Liver (tissue), 3 donors: ENCODE measurements around the gene AMIGO1.

ENCODE experiments used
- EGR1 ChIP-seq, 2 donors: IDR thresholded peaks; 2 replicates each; pipeline ENCODE4 v1.6.1; 2016 to 2018; ENCODE audit warnings: antibody characterized with exemption in 2 of 2, low read depth in 2 of 2
- FOXA1 ChIP-seq: IDR thresholded peaks from 2 replicates; pipeline ENCODE4 v1.6.1; 2016; ENCODE audit warnings: antibody characterized with exemption
- GABPA ChIP-seq, 2 donors: IDR thresholded peaks in 1 of 2; conservative IDR thresholded peaks in 1 of 2; 2 replicates each; pipeline ENCODE4 v1.6.1; 2016; ENCODE audit warnings: antibody characterized with exemption in 2 of 2, mild to moderate bottlenecking in 1 of 2, moderate library complexity in 1 of 2
- JUND ChIP-seq, 2 donors: IDR thresholded peaks; 2 replicates each; pipeline ENCODE4 v1.6.1; 2016; ENCODE audit warnings: antibody characterized with exemption in 2 of 2
- NR2F2 ChIP-seq: IDR thresholded peaks from 2 replicates; pipeline ENCODE4 v1.6.1; 2016; ENCODE audit warnings: antibody characterized with exemption
- RAD21 ChIP-seq, 2 donors: IDR thresholded peaks; 2 replicates each; pipeline ENCODE4 v1.6.1; 2016; ENCODE audit warnings: antibody characterized with exemption in 2 of 2, mild to moderate bottlenecking in 2 of 2
- RXRA ChIP-seq, 2 donors: IDR thresholded peaks; 2 replicates each; pipeline ENCODE4 v1.6.1; 2017 to 2018; ENCODE audit warnings: antibody characterized with exemption in 2 of 2, mild to moderate bottlenecking in 1 of 2
- TAF1 ChIP-seq: conservative IDR thresholded peaks from 2 replicates; pipeline ENCODE4 v1.6.1; 2016; ENCODE audit warnings: antibody characterized with exemption, mild to moderate bottlenecking
- YY1 ChIP-seq: IDR thresholded peaks from 2 replicates; pipeline ENCODE4 v1.6.1; 2016; ENCODE audit warnings: antibody characterized with exemption, mild to moderate bottlenecking
- TF ChIP-seq, protein P1 (sequence below): fragments of 150-350 bp; IDR thresholded peaks from 2 replicates; pipeline ENCODE4 v1.5.1; 2017; ENCODE audit warnings: improper control_type of control experiment, low read depth, low read length; ENCODE audit not compliant: missing input control
- TF ChIP-seq, protein P2 (sequence below): IDR thresholded peaks from 2 replicates; pipeline ENCODE4 v1.6.1; 2016; ENCODE audit warnings: antibody characterized with exemption
- TF ChIP-seq, protein P3 (sequence below): IDR thresholded peaks from 2 replicates; pipeline ENCODE4 v1.6.1; 2016; ENCODE audit warnings: antibody characterized with exemption, mild to moderate bottlenecking
- TF ChIP-seq, protein P4 (sequence below): IDR thresholded peaks from 2 replicates; pipeline ENCODE4 v1.6.1; 2016; ENCODE audit warnings: antibody characterized with exemption
- donor health status: healthy.
- donor health status: healthy.

DNA sequence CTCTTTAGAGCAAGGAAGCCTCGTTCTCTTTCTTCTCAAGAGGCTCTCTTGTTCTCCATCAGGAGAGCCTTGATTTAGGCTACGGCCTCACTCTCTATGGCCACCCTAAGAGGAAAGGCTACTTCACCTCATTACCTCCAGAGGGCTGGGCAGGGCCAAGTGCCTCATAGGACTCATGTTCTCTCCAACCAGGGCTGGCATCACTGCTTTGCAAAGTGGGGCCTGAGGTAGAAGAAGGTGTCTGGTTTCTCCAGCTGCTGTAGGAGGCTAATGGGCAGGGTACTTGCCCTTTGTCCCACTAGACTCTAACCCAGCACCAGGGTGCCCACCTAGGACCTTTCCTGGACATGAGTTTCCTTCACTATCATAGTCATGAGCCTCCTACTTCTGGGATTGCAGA, 27.9 kb downstream of the AMIGO1 start:
- TF ChIP-seq, protein P1, sequence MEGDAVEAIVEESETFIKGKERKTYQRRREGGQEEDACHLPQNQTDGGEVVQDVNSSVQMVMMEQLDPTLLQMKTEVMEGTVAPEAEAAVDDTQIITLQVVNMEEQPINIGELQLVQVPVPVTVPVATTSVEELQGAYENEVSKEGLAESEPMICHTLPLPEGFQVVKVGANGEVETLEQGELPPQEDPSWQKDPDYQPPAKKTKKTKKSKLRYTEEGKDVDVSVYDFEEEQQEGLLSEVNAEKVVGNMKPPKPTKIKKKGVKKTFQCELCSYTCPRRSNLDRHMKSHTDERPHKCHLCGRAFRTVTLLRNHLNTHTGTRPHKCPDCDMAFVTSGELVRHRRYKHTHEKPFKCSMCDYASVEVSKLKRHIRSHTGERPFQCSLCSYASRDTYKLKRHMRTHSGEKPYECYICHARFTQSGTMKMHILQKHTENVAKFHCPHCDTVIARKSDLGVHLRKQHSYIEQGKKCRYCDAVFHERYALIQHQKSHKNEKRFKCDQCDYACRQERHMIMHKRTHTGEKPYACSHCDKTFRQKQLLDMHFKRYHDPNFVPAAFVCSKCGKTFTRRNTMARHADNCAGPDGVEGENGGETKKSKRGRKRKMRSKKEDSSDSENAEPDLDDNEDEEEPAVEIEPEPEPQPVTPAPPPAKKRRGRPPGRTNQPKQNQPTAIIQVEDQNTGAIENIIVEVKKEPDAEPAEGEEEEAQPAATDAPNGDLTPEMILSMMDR = no peak
- TF ChIP-seq, protein P2, sequence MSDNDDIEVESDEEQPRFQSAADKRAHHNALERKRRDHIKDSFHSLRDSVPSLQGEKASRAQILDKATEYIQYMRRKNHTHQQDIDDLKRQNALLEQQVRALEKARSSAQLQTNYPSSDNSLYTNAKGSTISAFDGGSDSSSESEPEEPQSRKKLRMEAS = no peak
- TF ChIP-seq JUND (IDR thresholded peaks at IDR 0.05) (no peak), GABPA (IDR thresholded peaks at IDR 0.05 in 1 of 2, conservative IDR thresholded peaks at IDR 0.05 in 1 of 2) (no peak), YY1 (no peak), NR2F2 (no peak), TAF1 (no peak), RXRA (IDR thresholded peaks at IDR 0.05) (no peak), EGR1 (IDR thresholded peaks at IDR 0.05; ENCODE audit: low read depth in 2 of 2) (no peak), RAD21 (IDR thresholded peaks at IDR 0.05) (no peak), FOXA1 (no peak)
- TF ChIP-seq, protein P3, sequence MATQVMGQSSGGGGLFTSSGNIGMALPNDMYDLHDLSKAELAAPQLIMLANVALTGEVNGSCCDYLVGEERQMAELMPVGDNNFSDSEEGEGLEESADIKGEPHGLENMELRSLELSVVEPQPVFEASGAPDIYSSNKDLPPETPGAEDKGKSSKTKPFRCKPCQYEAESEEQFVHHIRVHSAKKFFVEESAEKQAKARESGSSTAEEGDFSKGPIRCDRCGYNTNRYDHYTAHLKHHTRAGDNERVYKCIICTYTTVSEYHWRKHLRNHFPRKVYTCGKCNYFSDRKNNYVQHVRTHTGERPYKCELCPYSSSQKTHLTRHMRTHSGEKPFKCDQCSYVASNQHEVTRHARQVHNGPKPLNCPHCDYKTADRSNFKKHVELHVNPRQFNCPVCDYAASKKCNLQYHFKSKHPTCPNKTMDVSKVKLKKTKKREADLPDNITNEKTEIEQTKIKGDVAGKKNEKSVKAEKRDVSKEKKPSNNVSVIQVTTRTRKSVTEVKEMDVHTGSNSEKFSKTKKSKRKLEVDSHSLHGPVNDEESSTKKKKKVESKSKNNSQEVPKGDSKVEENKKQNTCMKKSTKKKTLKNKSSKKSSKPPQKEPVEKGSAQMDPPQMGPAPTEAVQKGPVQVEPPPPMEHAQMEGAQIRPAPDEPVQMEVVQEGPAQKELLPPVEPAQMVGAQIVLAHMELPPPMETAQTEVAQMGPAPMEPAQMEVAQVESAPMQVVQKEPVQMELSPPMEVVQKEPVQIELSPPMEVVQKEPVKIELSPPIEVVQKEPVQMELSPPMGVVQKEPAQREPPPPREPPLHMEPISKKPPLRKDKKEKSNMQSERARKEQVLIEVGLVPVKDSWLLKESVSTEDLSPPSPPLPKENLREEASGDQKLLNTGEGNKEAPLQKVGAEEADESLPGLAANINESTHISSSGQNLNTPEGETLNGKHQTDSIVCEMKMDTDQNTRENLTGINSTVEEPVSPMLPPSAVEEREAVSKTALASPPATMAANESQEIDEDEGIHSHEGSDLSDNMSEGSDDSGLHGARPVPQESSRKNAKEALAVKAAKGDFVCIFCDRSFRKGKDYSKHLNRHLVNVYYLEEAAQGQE = no peak
- TF ChIP-seq, protein P4, sequence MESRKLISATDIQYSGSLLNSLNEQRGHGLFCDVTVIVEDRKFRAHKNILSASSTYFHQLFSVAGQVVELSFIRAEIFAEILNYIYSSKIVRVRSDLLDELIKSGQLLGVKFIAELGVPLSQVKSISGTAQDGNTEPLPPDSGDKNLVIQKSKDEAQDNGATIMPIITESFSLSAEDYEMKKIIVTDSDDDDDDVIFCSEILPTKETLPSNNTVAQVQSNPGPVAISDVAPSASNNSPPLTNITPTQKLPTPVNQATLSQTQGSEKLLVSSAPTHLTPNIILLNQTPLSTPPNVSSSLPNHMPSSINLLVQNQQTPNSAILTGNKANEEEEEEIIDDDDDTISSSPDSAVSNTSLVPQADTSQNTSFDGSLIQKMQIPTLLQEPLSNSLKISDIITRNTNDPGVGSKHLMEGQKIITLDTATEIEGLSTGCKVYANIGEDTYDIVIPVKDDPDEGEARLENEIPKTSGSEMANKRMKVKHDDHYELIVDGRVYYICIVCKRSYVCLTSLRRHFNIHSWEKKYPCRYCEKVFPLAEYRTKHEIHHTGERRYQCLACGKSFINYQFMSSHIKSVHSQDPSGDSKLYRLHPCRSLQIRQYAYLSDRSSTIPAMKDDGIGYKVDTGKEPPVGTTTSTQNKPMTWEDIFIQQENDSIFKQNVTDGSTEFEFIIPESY = no peak
